ENCODE data around the gene MORC1.

The MORC1 gene

GRCh38 chr3:109025896-109026295 is 92.0 kb downstream of the MORC1 start:
- no peak for DNase-seq (ENCODE audit: low read depth)

GRCh38 chr3:109023656-109024254 is 94.2 kb downstream of the MORC1 start:
- DNase-seq (ENCODE audit: low read depth), result peak; percentile 8

GRCh38 chr3:109023167-109023566 is 94.8 kb downstream of the MORC1 start:
- DNase-seq (ENCODE audit: low read depth), result no peak

GRCh38 chr3:109021556-109021955 is 96.4 kb downstream of the MORC1 start:
- DNase-seq (ENCODE audit: low read depth), result no peak

- no peak for DNase-seq (ENCODE audit: low read depth)
Observed at GRCh38 chr3:109018828-109019227, 99.1 kb downstream of the MORC1 start.

GRCh38 chr3:109005443-109005842 is 112.5 kb downstream of the MORC1 start:
- no peak for DNase-seq (ENCODE audit: low read depth)

GRCh38 chr3:108998436-108998835 is 119.5 kb downstream of the MORC1 start:
- no peak for DNase-seq (ENCODE audit: low read depth)

GRCh38 chr3:108985844-108986243 is 132.1 kb downstream of the MORC1 start:
- no peak for DNase-seq (ENCODE audit: low read depth)

GRCh38 chr3:108983051-108983450 is 134.9 kb downstream of the MORC1 start:
- DNase-seq (ENCODE audit: low read depth), result no peak

- no peak for DNase-seq (ENCODE audit: low read depth)
Observed at GRCh38 chr3:108976058-108976457, 141.9 kb downstream of the MORC1 start.

- DNase-seq (ENCODE audit: low read depth), result no peak
Observed at GRCh38 chr3:108973019-108973418, 144.9 kb downstream of the MORC1 start.

- no peak for DNase-seq (ENCODE audit: low read depth)
Observed at GRCh38 chr3:108972482-108972881, 145.5 kb downstream of the MORC1 start.

- no peak for DNase-seq (ENCODE audit: low read depth)
Observed at GRCh38 chr3:108970561-108970960, 147.4 kb downstream of the MORC1 start.

- no peak for DNase-seq (ENCODE audit: low read depth)
Observed at GRCh38 chr3:108966773-108967172, 151.2 kb downstream of the MORC1 start.

- no peak for DNase-seq (ENCODE audit: low read depth)
Observed at GRCh38 chr3:108959017-108959416, 158.9 kb downstream of the MORC1 start.

- no peak for DNase-seq (ENCODE audit: low read depth)
Observed at GRCh38 chr3:108953700-108954099, 164.2 kb downstream of the MORC1 start, which contains the start of gene GUCA1C. Gene GUCA1C (minus strand): TSS chr3:108953879. CDS start chr3:108953762, 117 bp downstream.

GRCh38 chr3:108953210-108953609 is 164.7 kb downstream of the MORC1 start:
- no peak for DNase-seq (ENCODE audit: low read depth)

- no peak for DNase-seq (ENCODE audit: low read depth)
Observed at GRCh38 chr3:108951820-108952501, 166.0 kb downstream of the MORC1 start.

GRCh38 chr3:108947855-108948254 is 170.1 kb downstream of the MORC1 start:
- DNase-seq (ENCODE audit: low read depth), result no peak

GRCh38 chr3:108946292-108947285 is 171.3 kb downstream of the MORC1 start:
- no peak for DNase-seq (ENCODE audit: low read depth)

- no peak for DNase-seq (ENCODE audit: low read depth)
Observed at GRCh38 chr3:108940568-108941263, 177.2 kb downstream of the MORC1 start.

- DNase-seq (ENCODE audit: low read depth), result no peak
Observed at GRCh38 chr3:108940166-108940565, 177.8 kb downstream of the MORC1 start.
